GM19397 (cell line): ENCODE results near the gene AQP3.
"Not testable (repeated sequence)": the region's sequence is repeated elsewhere in the genome, so short reads cannot be mapped to it uniquely, and the experiment has no call there.

Experiments
- ATAC-seq: cut with Tn5 transposase; IDR thresholded peaks from one replicate; pipeline ENCODE4 v1.9.1; 2021; ENCODE audit warnings: mild to moderate bottlenecking, moderate library complexity; ENCODE audit not compliant: unreplicated experiment

The AQP3 gene

DNA sequence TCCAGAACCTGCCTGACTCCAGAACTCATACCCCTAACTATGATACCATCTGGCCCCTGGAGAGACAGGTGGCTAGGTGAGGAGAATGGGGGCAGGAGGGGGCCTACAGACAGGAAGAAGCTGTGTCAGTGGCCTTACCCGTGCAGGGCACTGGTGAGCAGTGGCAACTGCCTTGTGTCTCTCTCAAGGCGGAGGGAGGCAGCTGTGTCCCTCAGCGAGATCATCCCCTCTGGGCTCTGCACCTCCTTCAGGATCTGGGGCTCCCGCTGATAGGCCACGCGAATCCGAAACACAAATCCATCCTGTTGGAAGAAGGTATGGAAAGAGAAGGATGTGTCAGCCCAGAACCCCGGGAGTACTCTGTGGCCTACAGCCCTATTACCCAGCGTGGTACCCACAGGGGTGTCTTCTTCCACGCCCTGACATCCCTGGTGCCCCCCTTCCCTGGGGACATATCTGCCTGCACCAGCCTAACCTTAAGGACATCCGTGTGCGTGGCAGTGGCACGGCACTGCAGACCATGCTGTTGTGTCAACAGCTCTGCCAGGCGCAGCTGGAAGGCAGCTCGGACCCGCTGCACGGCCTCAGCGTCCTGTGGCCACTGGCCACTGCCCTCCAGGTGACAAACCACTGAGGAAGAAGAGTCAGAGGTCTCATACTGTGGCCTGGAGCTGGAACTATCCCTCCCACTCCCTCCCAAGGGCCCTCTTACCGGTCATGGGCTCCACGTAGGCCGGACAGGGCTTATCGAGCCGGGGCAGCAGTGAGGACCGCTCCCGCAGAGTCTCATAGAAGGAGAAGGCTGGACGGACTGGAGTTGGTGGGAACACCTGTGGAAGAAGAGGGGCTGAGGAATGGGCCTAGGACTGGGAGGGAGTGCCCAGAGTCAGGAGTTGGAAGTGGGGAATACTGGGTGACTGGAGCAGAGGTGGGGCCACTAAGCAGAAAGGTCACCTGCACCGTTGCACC is 18.5 kb upstream of the AQP3 start:
- no peak for ATAC-seq

- ATAC-seq: no peak
Measured at GRCh38 chr9:33465096-33465495, 17.7 kb upstream of the AQP3 start.

DNA sequence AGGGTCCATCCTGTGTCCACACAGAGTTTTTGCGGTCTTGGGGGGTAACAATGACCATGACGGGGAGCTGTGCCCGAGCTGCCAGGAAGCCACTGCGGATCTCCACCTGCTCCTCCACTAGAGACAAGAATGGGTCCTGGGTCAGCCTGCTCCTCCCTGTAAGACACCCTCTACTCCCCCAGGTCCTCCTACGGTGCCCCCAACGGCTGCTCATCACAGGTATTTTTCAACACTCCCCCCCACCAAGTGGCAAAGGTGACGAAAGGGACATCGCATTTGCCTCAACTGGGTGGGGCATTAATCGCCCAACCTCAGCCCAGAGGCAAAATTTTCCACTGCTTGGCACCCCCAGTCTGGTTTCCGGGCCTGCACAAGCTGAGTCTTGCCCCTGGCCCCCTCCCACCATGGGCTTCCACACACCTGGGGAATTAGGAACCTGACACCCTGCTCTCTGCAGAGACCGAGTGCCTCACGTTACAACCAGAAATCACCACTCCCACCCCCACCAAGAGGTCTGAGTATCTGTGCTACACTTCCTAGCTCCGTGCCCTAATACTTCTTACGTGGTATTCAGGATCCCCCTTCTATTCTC is 16.7 kb upstream of the AQP3 start:
- ATAC-seq: no peak

DNA sequence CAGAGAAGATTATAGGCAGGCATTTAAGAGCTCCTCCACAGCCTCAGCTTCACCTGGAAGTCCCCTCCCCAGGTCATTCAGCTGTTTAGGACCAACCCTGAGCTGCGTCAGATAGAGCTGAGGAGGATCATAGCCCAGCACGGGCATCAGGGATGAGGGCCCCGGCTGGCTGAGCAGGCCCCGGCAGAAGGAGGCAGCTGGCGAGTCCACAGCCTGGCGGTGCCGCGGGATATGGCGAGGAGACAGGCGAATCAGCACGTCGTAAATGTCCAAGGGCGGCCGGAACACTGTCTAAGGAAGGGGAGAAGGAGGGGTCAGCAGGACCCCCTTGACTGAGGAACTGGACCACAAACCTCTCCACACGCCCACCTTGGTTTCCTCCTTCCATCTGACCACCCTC is 15.8 kb upstream of the AQP3 start:
- ATAC-seq: no peak

DNA sequence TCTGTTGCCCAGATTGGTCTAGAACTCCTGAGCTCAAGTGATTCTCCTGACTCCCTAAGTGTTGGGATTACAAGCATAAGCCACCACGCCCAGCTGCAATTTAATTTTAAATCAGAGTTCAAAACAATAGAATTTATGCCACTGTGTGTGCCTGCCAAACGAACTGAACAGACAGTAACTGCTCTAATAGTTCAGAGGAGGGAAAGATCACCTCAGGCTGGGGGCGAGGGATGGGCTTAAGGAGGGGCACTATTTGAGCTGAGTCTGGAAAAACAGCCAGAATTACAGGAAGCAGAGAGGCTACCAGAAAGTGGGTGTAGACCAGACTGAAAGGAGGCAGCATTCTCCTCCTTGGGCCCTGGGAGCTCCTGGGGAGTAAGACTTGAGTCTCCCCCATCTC is 14.1 kb upstream of the AQP3 start:
- no peak for ATAC-seq

- ATAC-seq: no peak
Measured at GRCh38 chr9:33460854-33461253, 13.5 kb upstream of the AQP3 start.

DNA sequence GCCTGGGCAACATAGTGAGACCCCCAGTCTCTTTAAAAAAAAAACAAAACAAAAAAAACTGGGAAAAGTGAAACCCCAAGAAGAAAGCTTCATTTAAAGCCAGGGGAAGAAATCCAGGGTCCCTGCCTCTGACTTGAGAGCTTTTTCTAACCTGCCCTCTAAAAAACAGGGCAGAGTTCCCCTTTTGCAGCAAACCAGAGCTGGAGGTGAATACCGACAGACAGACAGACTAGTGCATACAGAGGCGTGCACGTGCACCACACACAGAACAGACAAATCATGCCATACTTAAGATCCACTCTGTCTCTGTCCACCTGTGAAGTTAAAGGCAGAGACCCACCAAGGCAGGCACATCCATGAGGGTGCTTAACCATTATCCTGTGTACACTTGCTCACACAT is 11.7 kb upstream of the AQP3 start:
- no peak for ATAC-seq

DNA sequence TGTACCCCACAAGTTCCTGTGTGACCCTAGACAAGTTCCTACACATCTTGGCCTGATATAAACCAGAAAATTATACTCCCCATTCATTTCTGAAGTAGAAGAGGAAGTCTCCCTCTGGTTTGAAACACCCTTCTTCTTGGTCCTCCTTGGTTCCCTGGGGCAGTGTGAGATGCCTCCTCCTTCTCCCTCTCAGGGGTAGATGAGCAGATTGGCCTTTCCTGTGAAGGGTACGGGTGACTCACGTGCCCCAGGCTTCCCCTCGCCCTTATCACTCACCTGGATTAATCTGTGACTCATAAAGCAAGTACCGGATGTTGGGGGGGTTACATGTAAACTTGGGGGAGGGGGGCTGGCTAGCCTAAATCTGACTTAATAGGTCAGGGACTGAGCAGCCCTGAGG is 11.1 kb upstream of the AQP3 start:
- ATAC-seq: no peak

GRCh38 chr9:33455945-33456344 is 8.6 kb upstream of the AQP3 start:
- no peak for ATAC-seq

DNA sequence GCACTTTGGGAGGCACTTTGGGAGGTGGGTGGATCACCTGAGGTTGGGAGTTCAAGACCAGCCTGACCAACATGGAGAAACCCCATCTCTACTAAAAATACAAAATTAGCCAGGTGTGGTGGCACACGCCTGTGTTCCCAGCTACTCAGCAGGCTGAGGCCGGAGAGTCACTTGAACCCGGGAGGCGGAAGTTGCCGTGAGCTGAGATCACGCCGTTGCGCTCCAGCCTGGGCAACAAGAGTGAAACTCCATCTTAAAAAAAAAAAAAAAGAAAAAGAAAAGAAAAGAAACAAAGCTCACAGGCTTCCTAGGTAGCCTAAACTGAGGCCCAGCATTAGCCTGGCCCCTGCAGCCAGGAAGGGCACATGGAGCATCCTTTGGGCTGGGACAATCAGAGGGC is 8.1 kb upstream of the AQP3 start:
- ATAC-seq: not testable (repeated sequence)

DNA sequence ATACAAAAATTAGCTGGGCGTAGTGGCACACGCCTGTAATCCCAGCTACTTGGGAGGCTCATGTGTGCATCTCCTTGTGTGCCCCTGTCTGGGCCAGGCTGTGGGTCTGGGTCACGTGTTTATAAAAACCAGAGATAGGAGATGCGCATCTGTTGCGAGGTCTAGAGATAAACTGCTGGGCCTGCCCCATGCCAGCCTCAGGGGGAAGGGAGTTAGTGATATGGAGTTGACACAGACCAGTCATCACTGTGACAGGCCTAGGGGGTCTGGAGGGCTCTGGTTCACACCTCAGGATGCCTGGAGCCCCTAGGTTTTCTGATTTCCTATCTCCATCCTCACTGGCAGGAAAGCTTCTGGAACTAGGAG is 7.3 kb upstream of the AQP3 start:
- ATAC-seq: not testable (repeated sequence)

GRCh38 chr9:33453999-33454660 is 6.7 kb upstream of the AQP3 start:
- ATAC-seq: no peak

DNA sequence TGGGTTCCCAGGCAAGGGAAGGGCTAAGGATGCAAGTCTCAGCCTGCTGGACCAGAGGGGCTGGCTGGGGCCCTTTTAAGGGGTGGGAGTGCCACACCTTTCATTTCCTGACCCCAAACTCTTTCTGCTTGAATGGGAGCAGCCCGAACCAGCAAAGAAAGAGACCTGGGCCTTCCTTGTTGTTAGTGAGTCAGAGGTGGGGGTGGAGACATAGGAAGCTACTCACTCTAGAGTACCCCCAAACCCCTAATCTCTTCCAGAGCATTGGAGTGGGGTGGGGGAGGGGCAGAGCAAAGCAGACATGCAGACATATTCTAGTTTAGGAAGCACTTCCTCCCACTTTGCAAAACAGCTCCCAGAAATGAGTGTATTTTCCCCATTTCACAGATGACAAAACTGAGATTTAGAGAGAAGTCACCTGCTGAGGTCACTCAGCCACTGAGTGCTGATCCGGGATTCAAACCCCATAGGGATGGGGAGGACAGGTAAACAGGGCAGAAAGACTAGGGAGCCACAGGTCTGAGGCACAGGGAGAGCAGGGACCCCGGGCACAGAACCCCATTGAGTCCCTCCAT is 6.0 kb upstream of the AQP3 start:
- ATAC-seq: no peak

GRCh38 chr9:33452828-33453271 is 5.5 kb upstream of the AQP3 start:
- no peak for ATAC-seq

DNA sequence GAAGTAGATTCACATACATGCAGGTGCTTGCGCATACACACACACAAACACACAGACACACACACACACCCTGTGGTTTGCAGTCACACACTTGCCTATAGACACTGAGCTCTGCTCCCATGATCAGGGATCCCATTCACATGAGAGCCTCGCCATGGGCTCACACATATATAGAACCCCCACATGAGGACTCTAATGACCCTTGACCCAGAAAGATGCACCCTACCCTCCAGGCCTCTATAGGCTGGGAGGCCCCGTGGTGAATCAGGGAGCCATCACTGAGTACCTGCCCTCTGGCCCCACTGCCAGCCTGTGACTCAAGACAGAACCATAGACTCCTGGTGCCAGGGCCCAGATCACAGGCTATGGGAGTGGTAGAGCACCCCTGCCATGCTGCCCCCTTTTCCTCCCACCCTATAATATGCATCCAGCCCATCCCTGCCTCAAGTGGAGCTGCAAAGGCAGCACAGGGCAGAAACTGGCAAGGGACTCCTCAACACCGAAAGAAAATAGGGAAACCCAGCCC is 3.3 kb upstream of the AQP3 start:
- ATAC-seq: no peak

DNA sequence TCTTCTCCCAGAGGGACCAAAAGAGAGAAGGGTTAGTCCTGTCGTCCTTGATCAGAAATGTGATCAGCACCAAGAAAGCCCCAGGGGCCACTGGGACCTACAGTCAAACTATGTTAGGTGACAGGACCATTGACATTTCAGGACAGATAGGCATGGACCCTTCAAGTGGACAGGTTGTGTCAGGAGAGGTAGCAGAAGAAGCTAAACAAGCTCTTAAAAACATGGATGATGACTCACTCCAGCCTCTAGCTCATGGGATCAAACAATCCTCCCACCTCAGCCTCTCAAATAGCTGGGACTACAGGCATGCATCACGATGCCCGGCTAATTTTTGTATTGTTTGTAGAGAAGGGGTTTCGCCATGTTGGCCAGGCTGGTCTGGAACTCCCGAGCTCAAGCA is 2.3 kb upstream of the AQP3 start:
- ATAC-seq: no peak

DNA sequence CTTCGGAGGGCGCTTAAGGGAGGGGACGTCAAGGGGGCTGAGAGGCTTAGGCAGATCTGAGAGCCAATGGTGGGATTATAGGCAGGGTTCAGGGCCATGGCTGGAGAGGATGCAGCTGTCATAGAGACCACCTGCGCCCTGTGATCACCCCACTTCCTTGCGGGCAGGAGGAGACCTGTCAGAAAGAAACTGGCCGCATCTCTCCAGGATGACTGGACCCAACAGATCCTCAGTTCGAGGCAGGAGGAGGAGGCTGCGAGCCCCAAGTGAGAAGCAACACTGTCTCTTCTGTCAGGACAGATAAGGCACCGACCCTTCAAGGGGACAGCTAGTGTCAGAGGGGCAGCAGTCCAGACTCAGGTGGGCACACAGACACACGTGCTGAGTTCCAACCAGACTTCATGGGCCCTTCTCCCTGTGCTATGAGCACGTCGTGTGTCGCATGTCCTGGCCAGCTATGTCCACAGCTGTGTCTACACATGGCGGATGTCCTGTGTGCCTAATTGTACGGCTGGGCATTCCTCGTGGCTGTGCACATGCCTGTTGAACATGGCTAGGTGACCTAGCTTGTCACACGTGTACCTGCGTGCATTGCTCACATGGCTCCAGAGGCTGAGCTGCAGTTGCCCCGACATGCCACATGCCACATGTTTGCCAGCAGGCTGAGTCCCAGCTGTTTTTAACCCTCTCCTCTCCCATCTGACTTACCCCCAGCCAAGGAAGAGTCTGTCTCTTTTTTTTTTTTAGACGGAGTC is 583 bp upstream of the AQP3 start:
- ATAC-seq: no peak

- peak; percentile 80 for ATAC-seq
Measured at GRCh38 chr9:33446240-33446945, 1.0 kb downstream of the AQP3 start.

DNA sequence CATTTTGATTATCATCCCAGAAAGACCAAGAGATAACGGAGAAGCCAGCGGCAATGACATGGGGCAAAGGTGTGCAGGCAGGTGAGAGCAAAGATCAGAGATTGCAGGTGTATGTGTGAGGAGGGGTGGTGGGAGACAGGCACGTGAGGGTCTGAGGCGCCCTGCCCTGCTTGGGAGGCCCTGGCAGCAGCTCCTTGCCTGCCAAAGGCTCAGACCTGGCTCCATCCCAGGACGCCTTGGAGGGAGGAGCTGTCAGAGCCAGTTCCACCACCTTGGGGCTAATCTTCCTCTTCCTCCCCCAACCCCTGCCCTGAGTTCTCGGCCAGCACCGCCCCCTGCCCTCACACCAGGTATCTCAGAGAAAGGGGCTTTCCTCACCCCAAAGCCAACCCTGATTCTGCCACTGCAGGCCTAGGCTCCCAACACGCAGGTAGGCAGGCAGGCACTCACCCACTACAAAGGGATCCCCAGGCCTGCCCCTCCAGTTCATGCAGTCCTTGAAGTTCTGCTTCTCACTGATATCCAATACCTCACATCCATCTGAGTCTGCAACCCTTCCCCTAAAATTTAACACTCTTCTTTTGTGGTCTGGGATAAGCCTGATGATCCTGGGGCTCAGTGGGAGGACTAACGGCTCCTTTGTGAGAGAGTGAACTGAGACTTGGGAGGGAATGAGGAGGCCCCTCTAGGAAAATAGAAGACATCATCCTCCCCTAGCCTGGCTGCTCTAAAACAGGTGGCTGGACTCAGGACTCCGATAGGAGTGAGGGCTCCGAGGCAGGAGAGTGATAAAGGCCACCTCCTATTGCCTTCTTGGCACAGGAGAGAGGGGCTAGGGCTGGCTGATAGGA is 1.8 kb downstream of the AQP3 start:
- no peak for ATAC-seq
